DMS153 treated with DMSO at 0.1 percent for 48 hours (cell line): ENCODE results near the gene MKX.

ENCODE experiments used
- DNase-seq: peaks from one replicate; lab custom pipeline; 2025; ENCODE audit not compliant: unreplicated experiment; lab: John Stamatoyannopoulos, UW

MKX gene

DNA sequence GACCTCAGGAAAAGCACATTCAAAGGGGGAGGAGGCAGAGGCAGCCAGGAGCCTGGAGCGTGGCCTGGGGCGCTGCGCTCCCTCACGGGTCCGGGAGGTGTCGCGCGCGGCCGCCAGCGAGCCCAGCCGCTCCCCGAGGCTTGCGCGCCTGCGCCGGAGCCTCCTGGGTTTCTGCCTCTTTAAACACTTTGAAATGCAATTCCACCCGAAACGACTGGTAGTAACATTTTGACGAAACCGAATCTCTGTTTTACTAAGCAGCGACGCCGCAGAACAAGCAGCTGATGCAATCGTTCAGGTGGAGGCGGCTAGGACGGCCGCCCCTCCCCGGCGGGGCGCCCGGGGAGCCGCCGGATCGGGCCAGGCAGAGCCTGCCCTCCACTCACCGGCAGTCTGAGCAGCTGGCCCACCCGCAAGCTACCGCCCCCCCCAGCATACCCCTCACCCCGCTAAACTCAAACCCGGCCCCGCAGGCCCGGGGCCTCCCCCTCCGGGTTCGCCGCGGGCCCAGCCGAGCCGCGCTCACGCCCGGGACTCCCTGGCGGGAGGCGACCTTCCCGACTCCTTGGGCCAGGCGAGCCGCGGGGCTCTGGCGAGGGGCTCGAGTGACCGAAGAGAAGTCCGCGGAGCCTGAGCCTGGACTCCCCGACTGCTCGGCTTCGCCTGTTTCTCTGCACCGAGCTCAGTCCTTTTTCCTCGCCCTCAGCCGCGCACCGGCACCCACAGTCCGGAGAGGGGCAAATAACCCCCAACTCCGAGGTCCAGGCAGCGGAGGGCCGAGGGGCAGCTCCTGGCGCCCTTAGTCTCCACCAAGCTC, 3.2 kb downstream of the MKX start:
- peak; percentile 12 for DNase-seq

DNA sequence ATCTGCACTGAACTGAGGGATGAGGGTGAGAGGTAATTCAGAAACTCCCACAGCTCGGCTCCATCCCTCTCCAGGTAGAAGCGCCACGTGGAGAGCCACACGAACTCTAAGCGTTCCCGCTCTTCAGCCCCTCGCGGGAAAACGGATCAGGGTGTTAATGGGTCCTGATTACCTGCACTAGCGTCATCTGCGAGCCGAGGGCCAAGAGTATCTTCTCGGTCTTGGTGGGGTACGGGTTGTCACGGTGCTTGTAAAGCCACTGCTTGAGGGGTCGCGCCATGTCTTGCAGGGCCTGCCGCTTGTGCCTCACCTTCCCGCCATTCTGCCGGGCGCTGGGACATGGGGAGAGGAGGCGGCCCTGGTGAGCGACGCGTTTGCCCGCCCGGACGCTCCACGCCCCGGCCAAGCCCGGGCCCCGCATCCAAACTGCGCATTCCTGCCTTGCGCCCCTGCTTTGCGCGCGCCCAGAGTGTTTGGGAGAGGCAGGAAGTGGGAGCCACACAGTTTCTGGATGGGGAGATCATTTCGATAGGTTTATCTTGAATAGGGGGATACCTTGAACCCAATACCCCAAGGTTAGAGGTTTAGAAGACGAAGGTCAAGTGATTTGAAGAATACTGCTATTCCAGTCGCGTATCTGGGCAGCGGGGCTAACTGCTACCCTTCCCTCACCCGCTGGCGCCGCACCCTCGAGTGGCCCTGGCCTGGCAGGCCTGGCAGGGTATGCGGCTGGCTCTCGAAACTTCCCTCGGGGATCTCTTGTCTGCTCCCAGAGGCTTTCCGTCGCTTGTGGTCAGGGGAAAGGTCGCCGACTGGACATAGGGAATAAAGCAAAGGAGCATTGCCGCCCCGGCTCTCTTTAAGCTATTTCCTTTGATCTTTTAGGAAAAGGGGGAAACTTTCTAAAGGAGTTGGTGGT, 4.2 kb downstream of the MKX start:
- DNase-seq = no peak

DNA sequence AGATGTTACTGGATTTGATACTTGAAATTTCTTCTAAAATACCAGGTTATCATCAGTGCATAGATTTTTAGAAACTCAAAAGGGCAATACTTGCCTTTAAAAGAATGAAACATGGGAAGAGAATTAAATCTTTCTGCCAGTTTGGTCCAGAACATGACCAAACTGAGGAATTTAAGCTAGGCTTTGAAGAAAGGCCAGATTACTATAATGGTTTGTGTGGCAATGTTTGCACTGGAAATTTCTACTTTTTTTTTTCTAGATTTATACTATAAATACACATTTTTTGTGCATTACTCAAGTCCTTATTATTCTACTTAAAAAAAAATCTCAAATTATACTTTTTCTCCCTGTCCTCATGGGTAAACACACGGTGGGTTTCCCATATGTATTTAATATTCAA, 9.2 kb downstream of the MKX start:
- no peak for DNase-seq

DNA sequence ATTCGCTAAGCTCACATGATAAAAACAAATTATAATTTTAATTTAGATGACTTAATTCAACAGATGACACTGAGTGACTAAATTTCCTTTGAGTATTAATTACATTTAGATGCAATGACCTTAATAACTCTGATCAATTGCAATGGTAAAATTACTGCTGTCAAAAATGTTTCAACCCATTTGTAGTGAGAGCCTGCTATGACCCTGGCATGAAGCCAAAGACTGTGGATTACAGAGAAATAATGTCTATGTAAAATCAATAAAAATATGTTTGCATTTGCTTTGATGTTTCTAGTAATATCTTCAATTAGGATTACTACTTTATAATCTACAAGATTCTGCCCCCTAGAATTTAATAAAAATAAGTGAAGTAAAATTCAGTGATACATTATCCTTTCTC, 15.6 kb downstream of the MKX start:
- DNase-seq = no peak

DNA sequence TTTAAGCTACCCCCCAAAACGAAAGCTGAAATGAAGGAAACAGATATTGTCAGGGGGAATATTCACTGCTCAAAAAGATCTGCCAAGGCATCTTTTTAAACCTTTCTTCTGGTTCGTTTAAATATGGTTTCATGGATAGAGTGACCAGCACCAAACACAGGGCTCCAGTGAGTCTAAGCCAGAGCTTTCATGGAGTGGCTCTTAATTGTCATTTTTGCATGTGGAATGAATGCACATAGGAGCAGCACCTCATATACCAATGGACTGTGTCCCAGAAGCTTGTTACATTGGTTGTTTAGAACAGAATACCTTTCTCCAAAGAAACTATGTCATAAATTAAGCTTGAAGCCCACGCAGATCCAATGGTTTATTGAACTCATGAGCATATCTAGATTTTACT, 17.3 kb downstream of the MKX start:
- DNase-seq = no peak

DNA sequence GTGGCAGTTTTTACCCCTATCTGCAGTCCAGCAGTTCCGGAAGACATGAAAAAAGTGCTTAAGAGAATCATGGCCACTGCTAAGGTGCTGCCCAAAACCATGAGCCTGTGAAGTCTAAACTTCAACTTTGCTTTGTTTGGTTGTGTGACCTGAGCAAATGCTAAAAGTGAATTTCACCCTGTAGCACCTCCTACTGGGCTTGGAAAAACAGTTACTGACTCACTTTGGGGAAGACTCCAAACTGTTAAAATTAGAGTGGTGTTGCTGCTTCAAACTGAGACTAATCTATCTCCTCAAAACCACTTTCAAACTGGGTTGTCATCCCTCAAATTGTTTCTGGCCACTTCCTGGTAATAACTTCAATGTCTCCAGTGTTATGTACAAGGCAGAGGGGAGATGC, 21.3 kb downstream of the MKX start:
- DNase-seq = no peak

DNA sequence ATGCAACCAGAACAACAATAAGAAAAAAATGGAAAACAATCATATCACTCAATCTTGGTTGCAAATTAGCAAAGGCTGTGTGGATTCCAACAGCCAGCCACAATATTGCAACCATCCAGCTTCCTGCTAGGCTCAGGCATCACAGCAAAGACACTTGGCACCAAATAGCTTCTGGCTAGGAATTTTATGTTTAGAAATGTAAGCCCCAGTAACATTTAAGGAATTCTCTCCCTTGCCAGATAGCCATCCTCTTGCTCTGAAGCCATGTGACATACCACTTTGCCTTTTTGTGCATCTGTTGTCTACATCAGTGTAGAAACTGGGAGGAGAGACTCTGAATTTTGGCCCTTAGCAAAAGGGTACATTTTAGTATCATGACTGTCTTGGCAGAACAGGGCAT, 22.2 kb downstream of the MKX start:
- no peak for DNase-seq

DNA sequence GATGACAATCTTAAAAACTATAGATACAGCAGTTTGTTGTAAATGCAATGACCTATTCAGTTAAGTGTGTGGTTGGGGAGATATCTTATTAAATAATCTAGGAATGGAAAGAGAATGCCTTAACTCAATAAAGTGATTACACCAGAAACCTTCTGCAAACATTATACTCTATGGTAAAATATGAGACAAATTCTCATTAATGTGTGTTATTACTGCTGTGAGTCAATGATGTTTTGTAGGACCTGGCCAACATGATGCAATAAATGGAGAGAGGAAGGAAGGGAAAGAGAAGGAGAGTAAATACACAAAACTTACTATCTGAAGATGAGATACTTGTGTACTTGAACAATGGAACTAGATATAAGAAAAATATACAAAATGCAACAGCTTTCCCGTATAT, 25.1 kb downstream of the MKX start:
- no peak for DNase-seq

DNA sequence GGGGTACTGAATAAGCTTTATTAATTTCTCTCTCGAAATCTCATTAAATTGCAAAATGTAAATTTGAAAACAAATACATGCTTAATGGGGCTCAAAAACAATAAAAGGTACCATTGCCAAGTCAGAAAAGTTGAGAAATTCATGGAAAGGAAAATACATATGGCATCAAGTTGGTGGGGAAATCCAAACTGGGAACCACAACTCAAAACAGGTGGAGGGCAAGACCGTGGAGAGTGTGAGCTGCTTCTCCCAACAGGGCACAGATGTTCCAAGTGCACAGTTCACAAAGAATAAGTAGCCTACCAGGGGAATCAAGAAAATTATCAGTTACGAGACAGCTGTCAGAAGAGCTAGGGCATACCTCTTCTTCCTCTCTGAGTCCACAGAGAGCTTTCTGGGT, 26.6 kb downstream of the MKX start:
- DNase-seq = no peak

DNA sequence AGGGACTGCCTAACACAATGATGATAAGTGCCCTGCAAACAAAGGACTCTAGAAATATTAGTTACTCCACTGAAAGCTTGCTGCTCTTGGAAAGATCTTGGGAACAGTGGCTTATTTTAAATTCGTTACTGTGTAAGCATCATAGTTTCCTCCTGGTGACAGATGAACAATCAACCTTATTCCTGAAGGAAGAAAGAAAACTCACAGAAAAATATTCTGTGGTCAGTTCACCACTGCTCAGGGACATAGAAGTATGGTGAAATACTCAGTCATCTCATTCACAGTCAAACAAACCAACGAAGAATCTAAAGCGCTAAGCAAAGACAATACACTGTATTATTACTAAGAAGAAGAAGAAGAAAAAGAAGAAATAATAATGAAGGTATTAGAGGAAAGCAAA, 27.8 kb downstream of the MKX start:
- no peak for DNase-seq

DNA sequence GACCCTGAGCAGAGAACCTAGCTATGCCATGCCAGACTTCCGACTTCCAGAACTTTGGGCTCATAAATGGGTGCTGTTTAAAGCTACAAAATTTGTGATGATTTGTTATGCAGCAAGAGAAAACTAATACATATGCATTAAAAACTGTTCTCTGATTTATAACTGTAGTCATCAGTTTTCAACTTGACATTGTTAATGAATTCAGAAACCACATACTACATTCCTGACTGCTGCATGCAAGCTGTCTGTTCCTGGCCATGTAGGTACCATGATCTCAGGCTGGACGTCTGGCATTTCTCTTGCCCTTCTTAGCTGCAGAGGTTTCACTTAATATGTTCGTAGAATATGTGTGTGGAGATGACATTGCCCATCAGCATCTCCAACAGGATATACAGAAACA, 28.4 kb downstream of the MKX start:
- DNase-seq = no peak

DNA sequence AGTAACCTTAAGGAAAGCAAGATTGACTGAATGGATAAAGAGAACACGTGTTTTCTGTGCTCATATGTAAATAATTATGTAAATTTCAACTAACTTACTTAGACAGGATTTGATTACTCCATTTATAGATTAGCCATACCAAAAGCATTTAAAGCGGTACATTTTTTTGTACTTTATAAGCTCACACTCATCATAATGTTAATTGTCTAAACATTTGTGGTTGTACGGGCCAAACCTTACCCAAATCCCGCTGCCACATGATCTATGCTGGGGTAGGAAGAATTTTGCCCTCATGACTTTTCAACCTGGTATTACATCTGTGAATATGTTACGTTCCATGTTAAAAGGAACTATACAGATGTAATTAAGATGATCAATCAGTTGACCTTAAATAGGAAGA, 29.1 kb downstream of the MKX start:
- DNase-seq = no peak

DNA sequence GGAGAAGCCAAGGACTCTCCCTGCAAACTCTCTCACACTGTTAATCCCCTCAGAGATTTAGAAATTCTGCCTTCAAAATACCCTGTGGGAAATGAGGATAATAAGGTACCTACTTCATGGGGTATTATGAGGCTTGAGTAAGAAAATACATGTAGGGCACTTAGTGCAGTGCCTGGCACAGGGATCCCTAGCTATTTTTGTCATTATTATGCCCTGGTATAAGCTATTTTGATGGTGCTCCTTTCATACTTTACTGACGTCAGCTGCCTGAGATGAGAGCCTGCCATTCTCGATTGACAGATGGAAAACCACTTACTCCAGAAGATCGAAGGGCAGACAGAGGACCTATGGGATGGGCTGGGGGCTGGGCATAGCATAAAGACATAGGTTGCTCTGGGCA, 30.1 kb downstream of the MKX start:
- DNase-seq = no peak

DNA sequence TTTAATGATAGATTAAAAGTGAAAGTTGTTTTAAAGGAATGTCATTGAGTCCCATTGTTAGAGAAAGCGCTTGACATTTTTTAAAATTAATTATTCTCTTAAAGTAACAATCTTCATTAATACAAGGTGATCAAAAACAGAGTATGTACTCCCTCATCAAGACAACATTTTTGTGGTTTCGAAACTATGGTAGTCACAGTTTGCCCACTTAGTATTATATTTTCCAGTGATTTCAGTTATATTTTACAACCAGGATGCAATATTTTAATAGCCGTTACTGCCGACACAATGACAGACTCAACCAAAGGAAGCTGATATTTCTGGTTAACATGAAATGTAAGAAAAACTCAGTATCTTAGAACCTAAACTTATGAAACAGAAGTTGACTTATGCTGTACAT, 31.3 kb downstream of the MKX start:
- DNase-seq = no peak

DNA sequence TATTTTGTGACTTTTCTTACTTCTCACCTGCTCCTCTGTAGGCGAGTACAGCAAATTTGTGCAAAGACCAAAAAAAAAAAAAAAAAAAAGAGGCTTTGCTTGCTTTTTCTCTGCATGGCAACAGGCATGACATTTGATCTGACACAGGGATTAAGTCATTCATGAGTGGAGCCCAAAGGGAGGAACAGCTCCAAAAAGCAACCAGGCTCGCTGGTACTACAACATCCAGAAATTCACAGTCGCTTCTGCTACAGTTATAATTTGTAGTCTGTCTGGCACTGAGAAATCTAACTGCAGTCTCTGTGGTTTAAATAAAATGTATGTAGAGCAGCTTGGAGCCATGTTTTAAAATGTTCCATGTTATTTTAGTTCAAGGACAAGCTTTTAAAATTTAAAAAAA, 31.7 kb downstream of the MKX start:
- no peak for DNase-seq

DNA sequence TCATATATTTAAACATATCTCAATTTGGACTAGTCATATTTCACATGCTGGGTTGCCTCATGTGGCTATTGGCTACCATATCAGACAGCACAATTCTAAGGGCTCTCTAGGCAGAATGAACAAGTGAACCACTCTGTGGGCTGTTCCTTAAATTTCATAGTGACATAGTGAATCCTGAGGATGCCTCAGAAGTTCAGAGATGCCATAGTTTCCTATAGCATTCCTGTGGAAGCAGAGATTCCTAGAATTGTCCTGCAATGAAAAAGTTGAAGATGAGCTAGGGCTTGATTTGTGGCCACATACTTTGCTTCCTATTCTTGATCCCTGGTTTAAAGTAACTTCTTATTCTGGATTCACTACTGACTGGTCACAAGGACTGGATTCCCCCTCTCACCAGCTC, 35.6 kb downstream of the MKX start:
- no peak for DNase-seq

DNA sequence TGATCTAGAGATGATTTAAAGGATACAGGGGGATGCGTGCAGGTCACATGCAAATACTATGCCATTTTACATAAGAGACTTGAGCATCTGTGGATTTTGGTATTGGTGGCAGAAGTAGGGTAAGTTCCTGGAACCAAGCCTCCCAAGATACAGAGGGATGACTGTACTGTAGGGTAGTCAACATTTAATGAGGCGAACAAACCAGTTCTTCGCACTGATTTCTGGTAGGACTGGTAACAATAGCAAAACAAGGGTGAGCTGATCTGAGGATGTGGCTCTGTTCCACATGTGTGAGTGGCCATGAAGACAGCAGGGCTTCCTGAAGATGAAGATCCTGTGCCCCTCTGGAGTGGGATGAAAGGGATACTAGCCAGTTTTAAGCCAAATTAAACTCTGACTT, 36.3 kb downstream of the MKX start:
- DNase-seq = no peak

DNA sequence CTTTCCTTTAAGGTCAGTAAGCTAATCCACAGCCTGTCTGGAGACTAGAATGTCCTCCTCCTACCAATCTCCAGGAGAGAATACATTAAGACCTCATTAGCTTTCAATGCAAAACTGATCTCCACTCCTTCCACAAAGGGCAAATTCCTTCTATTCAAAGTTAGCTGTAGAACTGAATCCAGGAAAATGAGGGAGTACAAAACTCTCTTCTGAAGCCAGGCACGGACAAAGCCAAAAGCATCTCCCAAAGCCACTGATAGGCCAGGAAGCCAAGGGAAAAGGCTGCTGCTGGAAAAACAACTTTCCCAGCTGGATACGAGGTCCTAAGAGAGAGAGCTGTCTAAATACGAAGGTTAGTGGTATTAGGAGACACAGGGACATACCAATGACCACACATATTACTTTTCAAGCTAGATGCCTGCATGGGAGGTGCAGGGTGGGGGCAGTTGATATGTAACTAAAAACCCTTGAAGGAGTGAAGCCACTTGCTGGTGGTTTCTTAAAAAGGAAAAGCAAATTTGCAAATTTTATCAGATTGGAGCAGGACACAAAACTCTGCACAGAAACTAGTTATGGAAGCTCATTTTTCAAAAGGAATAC, 43.6 kb downstream of the MKX start:
- DNase-seq = no peak

DNA sequence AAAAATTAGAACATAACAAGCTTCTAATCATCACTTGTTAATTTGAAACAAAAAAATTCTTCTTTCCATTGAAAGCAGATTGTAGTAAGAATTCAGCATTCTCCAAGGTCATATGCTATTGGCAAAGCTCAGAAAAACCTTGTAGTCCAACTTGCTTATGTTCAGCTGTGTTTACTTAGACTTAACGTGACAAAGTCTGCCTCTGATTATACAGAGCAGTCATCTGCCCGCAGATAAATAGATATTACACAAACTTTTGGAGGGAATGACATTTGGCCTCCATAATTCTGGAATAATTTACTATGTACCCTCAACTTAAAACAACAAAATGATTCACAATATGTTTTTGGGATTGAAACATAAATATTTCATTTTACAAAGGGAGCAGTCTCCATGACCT, 45.8 kb downstream of the MKX start:
- no peak for DNase-seq

DNA sequence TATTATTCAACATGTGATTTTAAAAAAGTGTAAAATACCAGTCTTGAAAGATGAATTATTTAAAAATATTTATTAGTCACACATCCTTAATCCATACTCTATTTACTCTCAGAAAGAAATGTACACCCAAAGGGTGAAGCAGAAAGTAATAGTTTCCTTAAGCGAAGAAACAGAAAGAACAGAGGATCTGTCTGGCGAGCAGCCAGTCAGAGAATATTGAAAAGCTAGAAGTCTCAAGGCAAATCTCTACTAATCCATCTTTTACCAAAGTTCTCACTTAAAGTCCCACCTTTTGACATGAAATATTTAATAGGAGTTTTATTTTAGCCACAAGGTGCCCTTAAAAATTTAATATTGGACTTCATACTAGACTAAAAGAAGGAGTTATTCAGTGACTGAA, 46.7 kb downstream of the MKX start:
- DNase-seq = no peak

DNA sequence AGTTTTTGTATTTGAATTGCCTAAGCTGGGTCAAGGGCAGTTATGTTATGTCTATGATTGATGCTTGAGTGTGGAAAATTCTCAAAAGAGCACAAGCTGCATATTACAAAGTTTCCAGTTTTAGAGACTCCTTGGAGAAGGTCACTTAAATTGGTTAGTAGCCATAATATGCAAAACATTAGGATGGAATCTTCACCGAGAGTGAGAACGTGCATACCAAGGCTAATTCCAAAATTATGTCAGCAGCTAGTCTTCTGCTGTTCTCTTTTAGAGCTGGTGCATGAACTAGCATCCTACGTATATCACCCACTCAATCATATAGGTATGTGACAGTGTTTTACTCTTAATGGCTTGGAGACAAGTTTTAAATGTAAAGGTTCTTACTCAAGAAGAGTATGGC, 49.2 kb downstream of the MKX start:
- no peak for DNase-seq

DNA sequence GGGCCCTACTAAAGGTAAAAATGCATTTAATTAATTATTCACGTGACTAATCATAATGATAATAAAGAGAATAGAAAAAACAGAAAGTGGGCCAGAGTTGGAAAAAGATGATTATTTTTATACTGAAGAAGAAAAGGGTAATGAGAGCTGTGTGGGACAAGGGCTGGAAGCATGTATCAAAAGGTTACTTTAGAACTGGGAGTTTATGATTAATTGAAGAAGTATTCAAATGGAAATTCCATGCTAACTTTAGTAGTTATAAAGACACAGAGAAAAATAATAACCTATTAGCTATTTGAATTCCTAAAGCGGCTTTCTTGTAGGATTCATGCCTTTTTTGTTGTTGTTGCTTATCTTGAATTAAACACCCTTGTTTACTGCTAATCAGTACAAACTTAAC, 49.9 kb downstream of the MKX start:
- no peak for DNase-seq
